Erythroblast (primary cell): Measurements from ENCODE around the gene CWF19L2.

Experiments used
- GATA1 ChIP-seq: IDR thresholded peaks from 2 replicates; pipeline ENCODE4 v1.6.1; 2011; ENCODE audit warnings: low read depth, mild to moderate bottlenecking, control low read depth, low read length, moderate library complexity
- POLR2A ChIP-seq: IDR thresholded peaks from 2 replicates; pipeline ENCODE4 v1.6.1; 2011; ENCODE audit warnings: mild to moderate bottlenecking, low read length

- TF ChIP-seq POLR2A (no peak), GATA1 (no peak)
Observed at GRCh38 chr11:107457205-107457557, 444 bp downstream of the CWF19L2 start.
